ENCODE data around the gene FAM241A. TPM values are rescaled to one million over a fixed set of nuclear protein-coding genes. Genes with fewer than 3 reads are reported as not detected.

Gene FAM241A
- total and polyA plus RNA-seq, 2 of the 13 experiments (the other 11 are each of a cell fraction or from before 2014, with no cell fraction given): 0.61 to 0.69 TPM

DNA sequence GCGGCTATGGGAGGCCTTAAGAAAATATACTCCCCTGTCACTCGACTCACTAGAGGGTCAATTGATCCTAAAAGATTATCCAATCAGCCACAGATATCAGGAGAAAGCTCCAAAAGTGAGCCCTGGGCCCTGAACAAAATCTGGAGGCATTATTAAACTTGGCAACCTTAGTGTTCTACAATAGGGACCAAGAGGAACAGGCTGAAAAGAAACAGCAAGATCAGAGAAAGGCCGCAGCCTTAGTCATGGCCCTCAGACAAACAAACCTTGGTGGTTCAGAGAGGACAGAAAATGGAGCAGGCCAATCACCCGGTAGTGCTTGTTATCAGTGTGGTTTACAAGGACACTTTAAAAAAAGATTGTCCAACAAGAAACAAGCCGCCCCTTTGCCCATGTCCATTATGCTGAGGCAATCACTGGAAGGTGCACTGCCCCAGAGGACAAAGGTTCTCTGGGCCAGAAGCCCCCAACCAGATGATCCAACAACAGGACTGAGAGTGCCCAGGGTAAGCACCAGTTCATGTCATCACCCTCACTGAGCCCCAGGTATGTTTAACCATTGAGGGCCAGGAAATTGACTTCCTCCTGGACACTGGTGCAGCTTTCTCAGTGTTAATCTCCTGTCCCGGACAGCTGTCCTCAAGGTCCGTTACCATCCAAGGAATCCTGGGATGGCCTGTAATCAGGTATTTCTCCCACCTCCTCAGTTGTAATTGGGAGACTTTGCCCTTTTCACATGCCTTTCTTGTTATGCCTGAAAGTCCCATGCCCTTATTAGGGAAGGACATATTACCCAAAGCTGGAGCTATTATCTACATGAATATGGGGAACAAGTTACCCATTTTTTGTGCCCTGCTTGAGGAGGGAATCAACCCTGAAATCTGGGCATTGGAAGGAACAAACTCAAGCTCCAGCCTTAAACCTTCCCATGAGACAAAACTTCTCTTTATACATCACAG, 63.2 kb downstream of the FAM241A start (continued):
- TF ChIP-seq TFAP4 (IDR thresholded peaks at IDR 0.05; ENCODE audit: borderline replicate concordance, low read depth) (peak; percentile 88), FOSL2 (CRISPR knock-in tag; IDR thresholded peaks at IDR 0.05) (peak; percentile 92), FOXJ3 (CRISPR knock-in tag; IDR thresholded peaks at IDR 0.05; ENCODE audit: borderline replicate concordance) (peak; percentile 86), SMC3 (IDR thresholded peaks at IDR 0.05; ENCODE audit: low read length) (peak; percentile 16; the same call in 1 of the 2 replicates), ASH2L (IDR thresholded peaks at IDR 0.05; ENCODE audit: insufficient read length, low read depth, low read length) (peak; percentile 65), GATAD2A (CRISPR knock-in tag; IDR thresholded peaks at IDR 0.05) (peak; percentile 96), ZNF644 (CRISPR knock-in tag; IDR thresholded peaks at IDR 0.05; ENCODE audit: low read depth) (peak; percentile 96), AHDC1 (CRISPR knock-in tag; IDR thresholded peaks at IDR 0.05; ENCODE audit: borderline replicate concordance) (peak; percentile 95), GMEB1 (CRISPR knock-in tag; IDR thresholded peaks at IDR 0.05; ENCODE audit: borderline replicate concordance) (peak; percentile 57; the same call in 1 of the 2 replicates), ZBTB20 (CRISPR knock-in tag; IDR thresholded peaks at IDR 0.05; ENCODE audit: borderline replicate concordance, low read depth) (peak; percentile 20; the same call in 1 of the 2 replicates), POGZ (CRISPR knock-in tag; IDR thresholded peaks at IDR 0.05) (peak; percentile 91), HNF4G (IDR thresholded peaks at IDR 0.05; ENCODE audit: borderline replicate concordance, low read depth, low read length) (peak; percentile 81), HNF4G (CRISPR knock-in tag; IDR thresholded peaks at IDR 0.05; ENCODE audit: borderline replicate concordance, low read depth) (peak; percentile 93), RXRB (CRISPR knock-in tag; IDR thresholded peaks at IDR 0.05; ENCODE audit: borderline replicate concordance) (peak; percentile 86)
- TF ChIP-seq, protein P1, sequence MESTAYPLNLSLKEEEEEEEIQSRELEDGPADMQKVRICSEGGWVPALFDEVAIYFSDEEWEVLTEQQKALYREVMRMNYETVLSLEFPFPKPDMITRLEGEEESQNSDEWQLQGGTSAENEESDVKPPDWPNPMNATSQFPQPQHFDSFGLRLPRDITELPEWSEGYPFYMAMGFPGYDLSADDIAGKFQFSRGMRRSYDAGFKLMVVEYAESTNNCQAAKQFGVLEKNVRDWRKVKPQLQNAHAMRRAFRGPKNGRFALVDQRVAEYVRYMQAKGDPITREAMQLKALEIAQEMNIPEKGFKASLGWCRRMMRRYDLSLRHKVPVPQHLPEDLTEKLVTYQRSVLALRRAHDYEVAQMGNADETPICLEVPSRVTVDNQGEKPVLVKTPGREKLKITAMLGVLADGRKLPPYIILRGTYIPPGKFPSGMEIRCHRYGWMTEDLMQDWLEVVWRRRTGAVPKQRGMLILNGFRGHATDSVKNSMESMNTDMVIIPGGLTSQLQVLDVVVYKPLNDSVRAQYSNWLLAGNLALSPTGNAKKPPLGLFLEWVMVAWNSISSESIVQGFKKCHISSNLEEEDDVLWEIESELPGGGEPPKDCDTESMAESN (CRISPR knock-in tag; conservative IDR thresholded peaks at IDR 0.05): peak; percentile 50; the same call in 1 of the 2 replicates

All from HepG2 (cell line).